ENCODE data around the gene NBEAL2. TPM values are rescaled to one million over a fixed set of nuclear protein-coding genes. Genes with fewer than 3 reads are reported as not detected.
A peak's percentile ranks its signal among the peaks of the same experiment; 100 is the strongest.

The NBEAL2 gene
- total and polyA plus RNA-seq, 2 donors (not counting 1 experiment from before 2014, with no cell fraction given): 1.5 to 4.5 TPM

GRCh38 chr3:46998121-46998851 is 18.8 kb downstream of the NBEAL2 start:
- H3K27ac ChIP-seq (ENCODE audit: insufficient read depth, low read length): no peak overlapping the region
- DNase-seq (ENCODE audit: low read depth in 2 of 2): peak; percentile 34 to 39

GRCh38 chr3:46998852-46999515 is 19.5 kb downstream of the NBEAL2 start:
- Histone ChIP-seq H3K27me3 (ENCODE audit: control insufficient read depth, insufficient read depth, low read length) (no peaks in the 10 kb centered on the region), H3K79me2 (ENCODE audit: control insufficient read depth, insufficient read depth, low read length) (no peaks in the 10 kb centered on the region), H3K9ac (ENCODE audit: insufficient read depth, low read length) (no peak overlapping the region), H3K4me1 (ENCODE audit: control insufficient read depth, extremely low read depth, insufficient read depth, low read length) (no peaks in the 10 kb centered on the region), H4K20me1 (ENCODE audit: control insufficient read depth, extremely low read depth, insufficient read depth, low read length) (no peaks in the 10 kb centered on the region), H2AFZ (ENCODE audit: low read length) (no peak overlapping the region), H3K9me3 (ENCODE audit: control insufficient read depth, insufficient read depth, low read depth, low read length) (no peaks in the 10 kb centered on the region), H3K4me2 (ENCODE audit: extremely low read depth, insufficient read depth, low read length) (no peak overlapping the region), H3K4me3 (replicated peaks in 1 of 4; ENCODE audit: control extremely low read depth in 1 of 4, insufficient read depth in 1 of 4, low read depth in 3 of 4, low read length in 4 of 4) (no peak overlapping the region), H3K36me3 (ENCODE audit: control insufficient read depth, insufficient read depth, low read length) (no peaks in the 10 kb centered on the region), H3K27ac (ENCODE audit: insufficient read depth, low read length) (no peak overlapping the region)
- TF ChIP-seq CTCF (conservative IDR thresholded peaks at IDR 0.05 in 1 of 2, IDR thresholded peaks at IDR 0.05 in 1 of 2; ENCODE audit: low read depth in 1 of 2, low read length in 2 of 2) (no peak), EZH2 (IDR thresholded peaks at IDR 0.05; ENCODE audit: low read length, missing control alignments) (no peak)
- DNase-seq (ENCODE audit: low read depth in 2 of 2): no peak

More at GRCh38 chr3:46998121-46998851, 18.8 kb downstream of the NBEAL2 start:
- H3K27me3 ChIP-seq (ENCODE audit: control insufficient read depth, insufficient read depth, low read length): no peaks in the 10 kb centered on the region
- TF ChIP-seq CTCF (conservative IDR thresholded peaks at IDR 0.05 in 1 of 2, IDR thresholded peaks at IDR 0.05 in 1 of 2; ENCODE audit: low read depth in 1 of 2, low read length in 2 of 2): peak; percentile 46 to 67
- no peak for TF ChIP-seq EZH2 (IDR thresholded peaks at IDR 0.05; ENCODE audit: low read length, missing control alignments)
- no peak overlapping the region for H2AFZ ChIP-seq (ENCODE audit: low read length)
- no peak overlapping the region for H3K9ac ChIP-seq (ENCODE audit: insufficient read depth, low read length)
- no peaks in the 10 kb centered on the region for H3K36me3 ChIP-seq (ENCODE audit: control insufficient read depth, insufficient read depth, low read length)
- no peak overlapping the region for H3K4me2 ChIP-seq (ENCODE audit: extremely low read depth, insufficient read depth, low read length)
- no peaks in the 10 kb centered on the region for H3K9me3 ChIP-seq (ENCODE audit: control insufficient read depth, insufficient read depth, low read depth, low read length)
- H3K4me1 ChIP-seq (ENCODE audit: control insufficient read depth, extremely low read depth, insufficient read depth, low read length): no peaks in the 10 kb centered on the region
- H4K20me1 ChIP-seq (ENCODE audit: control insufficient read depth, extremely low read depth, insufficient read depth, low read length): no peaks in the 10 kb centered on the region
- no peak overlapping the region for H3K4me3 ChIP-seq (replicated peaks in 1 of 4; ENCODE audit: control extremely low read depth in 1 of 4, insufficient read depth in 1 of 4, low read depth in 3 of 4, low read length in 4 of 4)
- no peaks in the 10 kb centered on the region for H3K79me2 ChIP-seq (ENCODE audit: control insufficient read depth, insufficient read depth, low read length)

GRCh38 chr3:46999516-47000197 is 20.2 kb downstream of the NBEAL2 start:
- no peak for TF ChIP-seq EZH2 (IDR thresholded peaks at IDR 0.05; ENCODE audit: low read length, missing control alignments)
- TF ChIP-seq CTCF (conservative IDR thresholded peaks at IDR 0.05 in 1 of 2, IDR thresholded peaks at IDR 0.05 in 1 of 2; ENCODE audit: low read depth in 1 of 2, low read length in 2 of 2): no peak
- H3K27me3 ChIP-seq (ENCODE audit: control insufficient read depth, insufficient read depth, low read length): no peaks in the 10 kb centered on the region

More at GRCh38 chr3:46999516-47000197, 20.2 kb downstream of the NBEAL2 start:
- Histone ChIP-seq H3K4me3 (replicated peaks in 1 of 4; ENCODE audit: control extremely low read depth in 1 of 4, insufficient read depth in 1 of 4, low read depth in 3 of 4, low read length in 4 of 4) (no peak overlapping the region), H3K27ac (ENCODE audit: insufficient read depth, low read length) (no peak overlapping the region), H3K36me3 (ENCODE audit: control insufficient read depth, insufficient read depth, low read length) (no peaks in the 10 kb centered on the region), H3K9me3 (ENCODE audit: control insufficient read depth, insufficient read depth, low read depth, low read length) (no peaks in the 10 kb centered on the region), H3K9ac (ENCODE audit: insufficient read depth, low read length) (no peak overlapping the region), H3K4me2 (ENCODE audit: extremely low read depth, insufficient read depth, low read length) (no peak overlapping the region), H3K79me2 (ENCODE audit: control insufficient read depth, insufficient read depth, low read length) (no peaks in the 10 kb centered on the region), H3K4me1 (ENCODE audit: control insufficient read depth, extremely low read depth, insufficient read depth, low read length) (no peaks in the 10 kb centered on the region), H2AFZ (ENCODE audit: low read length) (no peak overlapping the region), H4K20me1 (ENCODE audit: control insufficient read depth, extremely low read depth, insufficient read depth, low read length) (no peaks in the 10 kb centered on the region)
- no peak for DNase-seq (ENCODE audit: low read depth in 2 of 2)

Measured in fibroblast of lung (primary cell).